ENCODE measurements around the gene ENOX1.

Gene ENOX1

GRCh38 chr13:43749503-43749902 is 37.3 kb downstream of the ENOX1 start:
- H3K4me3 ChIP-seq (ENCODE audit: low read depth, low read length), result no peak overlapping the region
- TF ChIP-seq CTCF (IDR thresholded peaks at IDR 0.05; ENCODE audit: low read depth, low read length), result no peak

- H3K4me3 ChIP-seq (ENCODE audit: low read depth, low read length), result no peak overlapping the region
- no peak for TF ChIP-seq CTCF (IDR thresholded peaks at IDR 0.05; ENCODE audit: low read depth, low read length)
Measured at GRCh38 chr13:43744261-43745031, 42.3 kb downstream of the ENOX1 start.

GRCh38 chr13:43742911-43743310 is 43.9 kb downstream of the ENOX1 start:
- no peak for TF ChIP-seq CTCF (IDR thresholded peaks at IDR 0.05; ENCODE audit: low read depth, low read length)
- no peak overlapping the region for H3K4me3 ChIP-seq (ENCODE audit: low read depth, low read length)

GRCh38 chr13:43737392-43737923 is 49.3 kb downstream of the ENOX1 start:
- no peak for TF ChIP-seq CTCF (IDR thresholded peaks at IDR 0.05; ENCODE audit: low read depth, low read length)
- H3K4me3 ChIP-seq (ENCODE audit: low read depth, low read length), result no peak overlapping the region

GRCh38 chr13:43732726-43733125 is 54.0 kb downstream of the ENOX1 start:
- H3K4me3 ChIP-seq (ENCODE audit: low read depth, low read length), result no peak overlapping the region
- no peak for TF ChIP-seq CTCF (IDR thresholded peaks at IDR 0.05; ENCODE audit: low read depth, low read length)

GRCh38 chr13:43731296-43731695 is 55.5 kb downstream of the ENOX1 start:
- TF ChIP-seq CTCF (IDR thresholded peaks at IDR 0.05; ENCODE audit: low read depth, low read length), result no peak
- H3K4me3 ChIP-seq (ENCODE audit: low read depth, low read length), result no peak overlapping the region

GRCh38 chr13:43730642-43731041 is 56.1 kb downstream of the ENOX1 start:
- no peak for TF ChIP-seq CTCF (IDR thresholded peaks at IDR 0.05; ENCODE audit: low read depth, low read length)
- H3K4me3 ChIP-seq (ENCODE audit: low read depth, low read length), result no peak overlapping the region
